GM12801 (cell line): Measurements from ENCODE around the gene TIPARP.

Source experiments
- TF ChIP-seq, protein P1 (sequence below): IDR thresholded peaks from one replicate; pipeline ENCODE4 v1.5.1; 2011; ENCODE audit warnings: control low read depth; ENCODE audit not compliant: insufficient read length; ENCODE audit errors: extremely low read depth

Gene TIPARP

DNA sequence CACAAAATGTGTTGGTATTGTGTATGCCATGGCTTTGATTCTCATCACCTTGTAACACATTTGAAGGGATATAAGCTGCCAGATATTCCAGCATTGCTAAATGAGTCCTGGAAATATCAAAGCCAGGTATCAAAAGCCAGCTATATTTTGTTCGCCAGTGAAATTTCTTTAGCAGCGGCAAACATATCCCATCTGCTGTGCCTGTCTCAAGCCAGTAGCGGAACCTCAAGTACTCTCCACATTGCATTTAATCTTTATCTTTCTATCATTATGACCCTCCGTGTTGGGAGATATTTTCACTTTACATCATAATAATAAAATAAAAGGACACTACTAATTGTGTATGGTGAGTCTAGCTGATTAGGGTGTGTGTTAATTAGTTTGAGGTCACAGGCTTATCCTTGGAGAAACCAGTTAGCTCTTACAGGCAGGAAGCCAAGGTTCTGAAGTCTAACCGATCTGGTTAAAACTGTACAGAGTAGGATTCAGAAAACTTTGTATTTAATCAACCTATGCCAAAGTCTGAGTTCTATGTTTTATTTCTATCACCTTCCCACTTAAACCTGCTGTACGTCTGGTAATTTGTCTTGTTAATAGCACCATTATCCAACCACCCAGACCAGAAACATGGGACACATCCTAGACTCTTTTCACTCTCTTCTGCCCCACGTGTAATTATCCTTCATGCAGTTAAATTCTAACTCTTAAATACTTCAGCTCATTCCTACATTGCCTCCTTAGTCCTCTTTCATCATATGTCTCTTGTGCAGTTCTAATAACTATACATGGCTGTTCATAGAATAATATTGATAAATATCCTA is 14.5 kb downstream of the TIPARP start:
- TF ChIP-seq, protein P1, sequence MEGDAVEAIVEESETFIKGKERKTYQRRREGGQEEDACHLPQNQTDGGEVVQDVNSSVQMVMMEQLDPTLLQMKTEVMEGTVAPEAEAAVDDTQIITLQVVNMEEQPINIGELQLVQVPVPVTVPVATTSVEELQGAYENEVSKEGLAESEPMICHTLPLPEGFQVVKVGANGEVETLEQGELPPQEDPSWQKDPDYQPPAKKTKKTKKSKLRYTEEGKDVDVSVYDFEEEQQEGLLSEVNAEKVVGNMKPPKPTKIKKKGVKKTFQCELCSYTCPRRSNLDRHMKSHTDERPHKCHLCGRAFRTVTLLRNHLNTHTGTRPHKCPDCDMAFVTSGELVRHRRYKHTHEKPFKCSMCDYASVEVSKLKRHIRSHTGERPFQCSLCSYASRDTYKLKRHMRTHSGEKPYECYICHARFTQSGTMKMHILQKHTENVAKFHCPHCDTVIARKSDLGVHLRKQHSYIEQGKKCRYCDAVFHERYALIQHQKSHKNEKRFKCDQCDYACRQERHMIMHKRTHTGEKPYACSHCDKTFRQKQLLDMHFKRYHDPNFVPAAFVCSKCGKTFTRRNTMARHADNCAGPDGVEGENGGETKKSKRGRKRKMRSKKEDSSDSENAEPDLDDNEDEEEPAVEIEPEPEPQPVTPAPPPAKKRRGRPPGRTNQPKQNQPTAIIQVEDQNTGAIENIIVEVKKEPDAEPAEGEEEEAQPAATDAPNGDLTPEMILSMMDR: no peak

DNA sequence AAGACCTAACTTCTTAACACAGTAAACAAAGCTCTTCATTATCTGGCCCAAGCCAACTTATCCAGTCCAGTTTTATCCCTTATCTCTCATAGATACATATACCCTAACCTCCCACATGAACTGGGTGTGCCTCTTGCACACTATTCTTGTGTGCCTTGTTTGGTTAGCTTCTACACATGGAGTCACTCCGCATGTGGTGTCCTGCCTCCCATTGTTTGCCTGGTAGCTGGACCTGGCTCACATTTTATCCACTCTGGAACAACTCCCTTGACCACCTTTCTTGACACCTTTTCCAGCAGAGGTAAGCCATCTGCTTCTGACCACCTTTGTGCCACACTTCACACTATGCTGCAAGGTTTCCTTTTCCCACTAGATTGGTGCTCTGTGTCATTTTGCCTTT is 15.2 kb downstream of the TIPARP start:
- TF ChIP-seq, protein P1: no peak

DNA sequence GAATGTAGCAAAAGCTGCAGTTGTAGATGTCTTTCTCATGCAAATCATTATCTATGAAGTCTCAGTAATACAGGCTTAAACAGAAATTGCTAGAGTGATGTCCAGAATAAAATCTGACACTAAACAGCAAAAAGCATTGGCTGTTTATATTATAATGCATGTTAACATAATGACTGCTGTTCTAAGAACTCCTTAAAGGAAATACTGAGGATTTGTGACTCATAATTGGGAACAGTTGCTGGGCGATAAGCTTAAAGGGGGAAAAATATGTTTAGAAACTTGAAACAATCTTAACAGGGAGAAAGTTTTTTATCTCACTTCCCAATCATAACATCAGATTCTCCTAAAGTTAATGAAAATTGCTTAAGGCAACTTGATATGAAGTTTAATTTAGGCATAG is 17.5 kb downstream of the TIPARP start:
- TF ChIP-seq, protein P1: no peak

DNA sequence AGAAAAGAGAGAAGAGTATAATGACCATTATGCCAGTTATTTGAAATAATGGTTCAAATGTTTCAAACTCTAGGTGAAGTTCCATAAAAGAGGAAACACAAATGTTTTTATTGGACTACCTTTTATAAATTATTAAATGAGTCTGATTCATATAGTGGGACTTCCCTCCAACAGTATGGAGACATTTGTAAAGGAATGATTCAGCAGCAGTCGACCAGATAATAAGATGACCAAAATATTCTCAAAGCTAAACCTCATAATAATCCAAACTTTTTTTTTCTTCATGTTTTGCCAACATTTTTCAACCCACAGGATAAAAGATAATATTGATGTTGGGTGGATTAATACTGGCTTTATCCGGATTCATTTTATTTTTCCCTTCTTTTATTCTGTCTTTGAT is 18.8 kb downstream of the TIPARP start:
- TF ChIP-seq, protein P1: no peak

DNA sequence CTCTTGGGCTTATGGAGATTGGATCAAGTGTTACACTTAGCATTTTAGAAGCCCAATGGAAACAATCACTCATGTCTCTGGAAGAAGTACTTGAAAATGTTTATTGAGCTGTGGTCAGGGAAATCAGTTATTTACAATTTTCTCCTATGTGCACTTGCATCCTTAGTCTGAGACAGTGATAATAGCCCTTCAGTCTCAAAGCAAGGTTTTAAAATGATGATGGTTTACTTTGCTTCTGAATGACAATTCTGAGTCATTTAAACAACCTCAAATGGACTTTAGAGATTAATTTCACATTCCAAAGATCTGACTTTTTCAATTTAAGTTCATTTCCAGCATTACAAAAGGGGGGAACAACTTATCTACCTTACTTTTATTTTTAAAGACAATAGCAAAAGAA is 20.1 kb downstream of the TIPARP start:
- TF ChIP-seq, protein P1: no peak

DNA sequence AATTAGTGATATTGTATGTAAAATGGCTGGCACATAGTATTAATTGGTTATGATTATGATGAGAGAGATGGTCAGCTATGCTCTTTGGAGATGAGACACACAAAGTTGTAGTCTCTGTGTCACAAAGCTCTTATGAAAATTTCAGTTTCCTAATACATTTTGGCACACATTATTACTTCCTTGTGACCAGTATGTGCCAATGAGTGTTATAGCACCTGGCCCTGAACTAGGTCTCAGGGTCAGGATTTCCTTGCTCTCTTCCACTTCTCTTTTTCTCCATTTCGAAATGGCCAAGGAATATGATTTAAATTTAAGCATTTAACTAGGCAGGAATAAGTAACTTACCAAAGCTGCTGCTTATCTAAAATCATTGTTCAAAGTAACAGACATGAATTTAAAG is 28.0 kb downstream of the TIPARP start:
- TF ChIP-seq, protein P1: no peak

DNA sequence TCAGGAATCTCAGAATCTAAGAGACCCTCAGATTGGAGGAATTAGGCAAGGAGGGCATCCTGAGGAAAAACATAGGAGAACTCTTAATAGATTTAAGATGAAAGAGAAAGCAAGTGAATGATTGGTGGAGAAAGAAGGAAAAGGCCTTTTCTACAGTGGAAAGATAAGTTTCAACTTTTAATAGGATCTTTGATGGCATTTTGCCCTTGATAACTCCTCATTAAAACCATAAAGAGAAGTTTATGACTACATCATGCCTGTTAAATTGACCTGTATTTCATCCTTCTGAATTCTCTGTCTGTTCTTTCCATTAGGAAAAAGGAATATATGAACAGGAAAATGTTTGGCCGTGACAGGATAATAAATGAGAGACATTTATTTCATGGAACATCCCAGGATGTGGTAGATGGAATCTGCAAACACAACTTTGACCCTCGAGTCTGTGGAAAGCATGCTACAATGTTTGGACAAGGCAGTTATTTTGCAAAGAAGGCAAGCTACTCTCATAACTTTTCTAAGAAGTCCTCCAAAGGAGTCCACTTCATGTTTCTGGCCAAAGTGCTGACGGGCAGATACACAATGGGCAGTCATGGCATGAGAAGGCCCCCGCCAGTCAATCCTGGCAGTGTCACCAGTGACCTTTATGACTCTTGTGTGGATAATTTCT is 30.1 kb downstream of the TIPARP start:
- TF ChIP-seq, protein P1: no peak
